LoVo (cell line): ENCODE measurements around the gene PCDHB11.
A peak's percentile ranks its signal among the peaks of the same experiment; 100 is the strongest.
"Not testable (repeated sequence)": the region's sequence is repeated elsewhere in the genome, so short reads cannot be mapped to it uniquely, and the experiment has no call there.

ENCODE experiments used
- DNase-seq: peaks from one replicate; pipeline ENCODE4 v3.0.0-alpha.2; 2016; ENCODE audit warnings: low spot score

PCDHB11 gene

GRCh38 chr5:141186897-141187512 is 12.4 kb upstream of the PCDHB11 start, which contains the start of gene PCDHB9:
PCDHB9 (plus strand) TSS chr5:141187161; CDS start chr5:141187319, 158 bp downstream.
- peak; percentile 25 for DNase-seq

- not testable (repeated sequence) for DNase-seq
Measured at GRCh38 chr5:141188682-141189081, 10.7 kb upstream of the PCDHB11 start.

DNA sequence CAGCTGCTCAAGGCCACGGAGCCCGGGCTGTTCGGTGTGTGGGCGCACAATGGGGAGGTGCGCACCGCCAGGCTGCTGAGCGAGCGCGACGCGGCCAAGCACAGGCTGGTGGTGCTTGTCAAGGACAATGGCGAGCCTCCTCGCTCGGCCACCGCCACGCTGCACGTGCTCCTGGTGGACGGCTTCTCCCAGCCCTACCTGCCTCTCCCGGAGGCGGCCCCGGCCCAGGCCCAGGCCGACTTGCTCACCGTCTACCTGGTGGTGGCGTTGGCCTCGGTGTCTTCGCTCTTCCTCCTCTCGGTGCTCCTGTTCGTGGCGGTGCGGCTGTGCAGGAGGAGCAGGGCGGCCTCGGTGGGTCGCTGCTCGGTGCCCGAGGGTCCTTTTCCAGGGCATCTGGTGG is 10.3 kb upstream of the PCDHB11 start:
- DNase-seq: not testable (repeated sequence)

GRCh38 chr5:141192110-141192725 is 7.2 kb upstream of the PCDHB11 start, which contains the start of gene PCDHB10:
PCDHB10 (plus strand) TSS chr5:141192353; CDS start chr5:141192553, 200 bp downstream.
- DNase-seq: peak; percentile 18

- DNase-seq: not testable (repeated sequence)
Measured at GRCh38 chr5:141194332-141194731, 5.1 kb upstream of the PCDHB11 start.

- no peak for DNase-seq
Measured at GRCh38 chr5:141196363-141196762, 3.1 kb upstream of the PCDHB11 start.

DNA sequence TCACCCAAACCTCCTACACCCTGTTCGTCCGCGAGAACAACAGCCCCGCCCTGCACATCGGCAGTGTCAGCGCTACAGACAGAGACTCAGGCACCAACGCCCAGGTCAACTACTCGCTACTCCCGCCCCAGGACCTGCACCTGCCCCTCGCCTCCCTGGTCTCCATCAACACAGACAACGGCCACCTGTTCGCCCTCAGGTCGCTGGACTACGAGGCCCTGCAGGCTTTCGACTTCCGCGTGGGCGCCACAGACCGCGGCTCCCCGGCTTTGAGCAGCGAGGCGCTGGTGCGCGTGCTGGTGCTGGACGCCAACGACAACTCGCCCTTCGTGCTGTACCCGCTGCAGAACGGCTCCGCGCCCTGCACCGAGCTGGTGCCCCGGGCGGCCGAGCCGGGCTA is 1.7 kb downstream of the PCDHB11 start:
- DNase-seq: not testable (repeated sequence)

DNA sequence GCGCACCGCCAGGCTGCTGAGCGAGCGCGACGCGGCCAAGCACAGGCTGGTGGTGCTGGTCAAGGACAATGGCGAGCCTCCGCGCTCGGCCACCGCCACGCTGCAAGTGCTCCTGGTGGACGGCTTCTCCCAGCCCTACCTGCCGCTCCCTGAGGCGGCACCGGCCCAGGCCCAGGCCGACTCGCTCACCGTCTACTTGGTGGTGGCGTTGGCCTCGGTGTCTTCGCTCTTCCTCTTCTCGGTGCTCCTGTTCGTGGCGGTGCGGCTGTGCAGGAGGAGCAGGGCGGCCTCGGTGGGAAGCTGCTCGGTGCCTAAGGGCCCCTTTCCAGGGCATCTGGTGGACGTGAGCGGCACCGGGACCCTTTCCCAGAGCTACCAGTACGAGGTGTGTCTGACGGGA is 2.2 kb downstream of the PCDHB11 start:
- not testable (repeated sequence) for DNase-seq

DNA sequence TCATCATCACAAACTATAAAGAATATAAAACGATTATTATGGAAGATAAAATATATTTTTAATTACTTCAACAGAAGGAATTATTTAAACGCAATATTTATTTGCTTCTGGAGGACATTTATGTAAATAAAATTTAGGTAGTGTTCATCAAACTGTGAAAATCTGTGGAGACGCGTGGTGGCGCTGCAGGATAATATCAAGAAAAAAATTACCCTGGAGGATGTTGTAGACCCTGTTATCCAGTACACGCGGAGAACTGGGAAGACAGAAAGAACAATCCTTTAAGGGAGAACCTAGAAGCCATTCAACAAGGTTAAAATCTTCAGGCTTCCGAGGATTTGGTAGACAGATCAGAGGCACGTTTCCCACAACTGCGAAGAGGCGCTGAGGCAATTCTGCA is 9.1 kb downstream of the PCDHB11 start, which contains the start of gene PCDHB12:
Gene PCDHB12, plus strand, starts transcription at position 242 of the 400 bp plus-strand sequence. CDS start 189 bp downstream, outside the sequence.
- no peak for DNase-seq

DNA sequence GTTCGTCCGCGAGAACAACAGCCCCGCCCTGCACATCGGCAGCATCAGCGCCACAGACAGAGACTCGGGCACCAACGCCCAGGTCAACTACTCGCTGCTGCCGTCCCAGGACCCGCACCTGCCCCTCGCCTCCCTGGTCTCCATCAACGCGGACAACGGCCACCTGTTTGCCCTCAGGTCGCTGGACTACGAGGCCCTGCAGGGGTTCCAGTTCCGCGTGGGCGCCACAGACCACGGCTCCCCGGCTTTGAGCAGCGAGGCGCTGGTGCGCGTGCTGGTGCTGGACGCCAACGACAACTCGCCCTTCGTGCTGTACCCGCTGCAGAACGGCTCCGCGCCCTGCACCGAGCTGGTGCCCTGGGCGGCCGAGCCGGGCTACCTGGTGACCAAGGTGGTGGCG is 10.9 kb downstream of the PCDHB11 start:
- DNase-seq: not testable (repeated sequence)

DNA sequence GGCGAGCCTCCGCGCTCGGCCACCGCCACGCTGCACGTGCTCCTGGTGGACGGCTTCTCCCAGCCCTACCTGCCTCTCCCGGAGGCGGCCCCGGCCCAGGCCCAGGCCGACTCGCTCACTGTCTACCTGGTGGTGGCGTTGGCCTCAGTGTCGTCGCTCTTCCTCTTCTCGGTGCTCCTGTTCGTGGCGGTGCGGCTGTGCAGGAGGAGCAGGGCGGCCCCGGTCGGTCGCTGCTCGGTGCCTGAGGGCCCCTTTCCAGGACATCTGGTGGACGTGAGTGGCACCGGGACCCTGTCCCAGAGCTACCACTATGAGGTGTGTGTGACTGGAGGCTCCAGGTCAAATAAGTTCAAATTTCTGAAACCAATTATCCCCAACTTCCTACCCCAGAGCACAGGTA is 11.4 kb downstream of the PCDHB11 start:
- DNase-seq: not testable (repeated sequence)

DNA sequence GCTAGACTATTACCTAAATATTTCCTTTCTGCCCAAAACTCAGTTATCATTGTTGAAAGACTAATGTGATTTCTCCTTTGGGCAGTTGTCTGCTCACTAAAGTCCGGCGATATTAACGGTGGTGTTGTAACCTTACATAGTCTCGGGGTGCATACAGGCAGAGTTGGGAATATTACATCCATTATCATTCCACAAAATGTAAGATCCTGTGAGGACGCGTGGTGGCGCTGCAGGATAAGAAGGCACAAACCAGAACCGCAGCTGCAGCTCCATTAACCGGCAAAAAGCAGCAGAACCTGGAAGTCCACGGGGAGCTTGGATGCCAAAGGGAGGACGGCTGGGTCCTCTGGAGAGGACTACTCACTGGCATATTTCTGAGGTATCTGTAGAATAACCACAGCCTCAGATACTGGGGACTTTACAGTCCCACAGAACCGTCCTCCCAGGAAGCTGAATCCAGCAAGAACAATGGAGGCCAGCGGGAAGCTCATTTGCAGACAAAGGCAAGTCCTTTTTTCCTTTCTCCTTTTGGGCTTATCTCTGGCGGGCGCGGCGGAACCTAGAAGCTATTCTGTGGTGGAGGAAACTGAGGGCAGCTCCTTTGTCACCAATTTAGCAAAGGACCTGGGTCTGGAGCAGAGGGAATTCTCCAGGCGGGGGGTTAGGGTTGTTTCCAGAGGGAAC is 14.4 kb downstream of the PCDHB11 start, which contains the start of gene PCDHB13:
Gene PCDHB13, plus strand, starts transcription at position 264 of the 684 bp plus-strand sequence. Its CDS starts 205 bp downstream, at position 469.
- not testable (repeated sequence) for DNase-seq

GRCh38 chr5:141214583-141214982 is 15.2 kb downstream of the PCDHB11 start:
- DNase-seq: not testable (repeated sequence)

DNA sequence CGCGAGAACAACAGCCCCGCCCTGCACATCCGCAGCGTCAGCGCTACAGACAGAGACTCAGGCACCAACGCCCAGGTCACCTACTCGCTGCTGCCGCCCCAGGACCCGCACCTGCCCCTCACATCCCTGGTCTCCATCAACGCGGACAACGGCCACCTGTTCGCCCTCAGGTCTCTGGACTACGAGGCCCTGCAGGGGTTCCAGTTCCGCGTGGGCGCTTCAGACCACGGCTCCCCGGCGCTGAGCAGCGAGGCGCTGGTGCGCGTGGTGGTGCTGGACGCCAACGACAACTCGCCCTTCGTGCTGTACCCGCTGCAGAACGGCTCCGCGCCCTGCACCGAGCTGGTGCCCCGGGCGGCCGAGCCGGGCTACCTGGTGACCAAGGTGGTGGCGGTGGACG is 16.1 kb downstream of the PCDHB11 start:
- DNase-seq: not testable (repeated sequence)

- DNase-seq: not testable (repeated sequence)
Measured at GRCh38 chr5:141216035-141216434, 16.6 kb downstream of the PCDHB11 start.

GRCh38 chr5:141223112-141223783 is 23.8 kb downstream of the PCDHB11 start, which contains the start of gene PCDHB14:
PCDHB14 (plus strand) TSS chr5:141223343; CDS start chr5:141223506, 163 bp downstream.
- DNase-seq: peak; percentile 56

DNA sequence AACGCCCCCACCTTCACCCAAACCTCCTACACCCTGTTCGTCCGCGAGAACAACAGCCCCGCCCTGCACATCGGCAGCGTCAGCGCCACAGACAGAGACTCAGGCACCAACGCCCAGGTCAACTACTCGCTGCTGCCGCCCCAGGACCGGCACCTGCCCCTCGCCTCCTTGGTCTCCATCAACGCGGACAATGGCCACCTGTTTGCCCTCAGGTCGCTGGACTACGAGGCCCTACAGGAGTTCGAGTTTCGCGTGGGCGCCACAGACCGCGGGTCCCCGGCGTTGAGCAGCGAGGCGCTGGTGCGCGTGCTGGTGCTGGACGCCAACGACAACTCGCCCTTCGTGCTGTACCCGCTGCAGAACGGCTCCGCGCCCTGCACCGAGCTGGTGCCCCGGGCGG is 25.4 kb downstream of the PCDHB11 start:
- DNase-seq: not testable (repeated sequence)

GRCh38 chr5:141225421-141225820 is 26.0 kb downstream of the PCDHB11 start:
- DNase-seq: not testable (repeated sequence)

DNA sequence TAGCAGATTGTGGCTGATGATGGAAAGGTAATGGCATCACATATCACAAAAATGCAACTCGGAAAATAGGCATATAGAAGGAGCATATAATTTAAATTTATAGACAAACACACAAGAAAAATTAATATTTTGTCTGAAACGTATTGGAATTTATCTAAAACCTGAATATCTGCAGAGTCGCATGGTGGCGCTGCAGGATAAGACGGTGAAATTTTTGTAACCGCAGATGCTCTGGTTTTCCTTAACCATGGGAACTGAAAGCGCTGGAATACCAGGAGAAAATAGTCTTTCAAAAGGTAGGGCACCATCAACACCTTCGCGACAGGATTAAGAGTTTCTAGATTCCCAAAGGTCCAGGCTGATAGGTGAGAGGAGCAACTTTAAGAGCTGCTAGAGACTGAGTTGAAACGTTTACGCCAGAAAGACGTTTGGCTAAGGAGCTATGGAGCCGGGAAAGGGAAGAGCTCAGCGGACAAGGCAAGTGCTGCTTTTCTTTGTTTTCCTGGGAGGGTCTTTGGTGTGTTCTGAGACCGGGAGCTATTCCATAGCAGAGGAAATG is 34.8 kb downstream of the PCDHB11 start:
- no peak for DNase-seq

- DNase-seq: not testable (repeated sequence)
Measured at GRCh38 chr5:141235922-141236321, 36.5 kb downstream of the PCDHB11 start.

GRCh38 chr5:141236516-141237313 is 37.3 kb downstream of the PCDHB11 start:
- DNase-seq: no peak
